Pancreas (tissue), 10 donors: ENCODE data around the gene CACNB3. TPM values are rescaled to one million over a fixed set of nuclear protein-coding genes. Genes with fewer than 3 reads are reported as not detected.

ENCODE experiments used
- ATAC-seq, 4 donors: fragments of 200-7000 bp; cut with Tn5 transposase; one replicate each; pipeline versions ENCODE4 v1.8.0 to v1.9.1; 2020; ENCODE audit warnings: mild to moderate bottlenecking in 4 of 4, moderate library complexity in 4 of 4
- DNase-seq, 6 donors: peaks; one replicate each; pipeline ENCODE4 v3.0.0-alpha.2; 2020
- FAIRE-seq: peaks from 2 replicates; lab custom pipeline; 2012; peaks lifted over from hg19 to GRCh38; lab: Jason Lieb, UNC
- H3K27ac ChIP-seq, 4 donors: fragments of 200-600 bp; sonication (generic); 1 replicate in 3 of 4; 2 replicates in 1 of 4; pipeline versions ENCODE4 v1.5.0 to v1.8.0; 2020
- H3K27me3 ChIP-seq, 4 donors: fragments of 200-600 bp; one replicate each; pipeline ENCODE4 v1.8.0; 2021
- H3K36me3 ChIP-seq, 3 donors: fragments of 200-600 bp; sonication (generic) in 1 of 3; one replicate each; pipeline versions ENCODE4 v1.5.0 to v1.8.0; 2020 to 2021
- H3K4me1 ChIP-seq, 3 donors: fragments of 200-600 bp; one replicate each; pipeline ENCODE4 v1.8.0; 2021
- H3K4me3 ChIP-seq, 4 donors: fragments of 200-600 bp; sonication (generic) in 2 of 4; one replicate each; pipeline versions ENCODE4 v1.5.0 to v1.8.0; 2020 to 2021
- H3K9me3 ChIP-seq, 4 donors: fragments of 200-600 bp; one replicate each; pipeline ENCODE4 v1.8.0; 2021
- CTCF ChIP-seq, 4 donors: fragments of 200-600 bp; sonication (generic) in 3 of 4; IDR thresholded peaks; one replicate each; pipeline versions ENCODE4 v1.5.0 to v1.8.0; 2021; ENCODE audit warnings: antibody characterized with exemption in 4 of 4
- WGBS, 2 donors: extraction: QIAGEN DNeasy Blood & Tissue Kit; methylation state at CpG; one replicate each; pipeline ENCODE4 v1.1.7; 2013; 5-methylcytosine and 5-hydroxymethylcytosine counted together
- intact Hi-C, 3 donors: fragments of 100-400 bp; cut with DNase I; formaldehyde crosslinking; loops; one replicate each; pipeline versions ENCODE4 v1.11.1 to v1.14.2; 2022
- polyA plus RNA-seq, 2 donors: library from polyadenylated mRNA; stranded (reverse); fragments of 200-250 nt; gene quantifications; one replicate each; pipeline ENCODE4 v1.2.3, GENCODE V29; 2013
- total RNA-seq, 6 donors: library from RNA; stranded (reverse); fragmentation: NEBNext Ultra II Directional in 4 of 6; extraction: Animal tissue kit (Norgen Biotek cat#: 25700) in 4 of 6; gene quantifications; one replicate each; pipeline versions ENCODE4 v1.2.1 to v1.2.4, GENCODE V29; 2021 to 2023
- donor health status: healthy with polysubstance abuse.
- donor health status: DM: no; HTN: no; CAD: no; lungs with moderate emphysema.
- donor health status: DM: no; HTN: no; CAD: no.
- donor health status: control.
- donor health status: control.
- donor health status: Bipolar disorder and iron deficiency.
- donor health status: DM: yes; HTN: yes; CAD: no.
- donor health status: DM: no; HTN: no; CAD: no.
- donor health status: DM: no; HTN: no; CAD: no.
- donor health status: DM: yes; HTN: yes; CAD: no.

The CACNB3 gene
- total RNA-seq (10 to 100 TPM in 1 of 6 donors, 1 to 10 TPM in 5; 1.3 to 16.3 (median 4.3) TPM), polyA plus RNA-seq (1 to 10 TPM; 6.5 to 8.9 TPM)

- no peaks in the 10 kb centered on the region for H3K27me3 ChIP-seq
- no peaks in the 10 kb centered on the region for H3K9me3 ChIP-seq
- no peak for TF ChIP-seq CTCF (IDR thresholded peaks at IDR 0.05)
- peak within 1 kb of the TSS; percentile 40 to 72 (median 56) for H3K4me3 ChIP-seq
- ATAC-seq (peak; percentile 12 to 35 (median 30)), DNase-seq (peak; percentile 48 to 85 (median 73)), FAIRE-seq (no peak)
- no peaks in the 10 kb centered on the region for H3K36me3 ChIP-seq
- intact Hi-C loops = no loop called here
- H3K27ac ChIP-seq = no peak within 1 kb of the TSS
- WGBS, 2 donors = 1% methylated on average over 61 to 79 of the region's 79 CpGs
- peaks cover 0 to 8% (median 8%) of the 10 kb centered on the region in 3 donors for H3K4me1 ChIP-seq
These were observed at the start of gene CACNB3 for GRCh38 chr12:48817873-48818830. CACNB3 (plus strand) TSS chr12:48818496; CDS start chr12:48818930, 434 bp downstream.

DNA sequence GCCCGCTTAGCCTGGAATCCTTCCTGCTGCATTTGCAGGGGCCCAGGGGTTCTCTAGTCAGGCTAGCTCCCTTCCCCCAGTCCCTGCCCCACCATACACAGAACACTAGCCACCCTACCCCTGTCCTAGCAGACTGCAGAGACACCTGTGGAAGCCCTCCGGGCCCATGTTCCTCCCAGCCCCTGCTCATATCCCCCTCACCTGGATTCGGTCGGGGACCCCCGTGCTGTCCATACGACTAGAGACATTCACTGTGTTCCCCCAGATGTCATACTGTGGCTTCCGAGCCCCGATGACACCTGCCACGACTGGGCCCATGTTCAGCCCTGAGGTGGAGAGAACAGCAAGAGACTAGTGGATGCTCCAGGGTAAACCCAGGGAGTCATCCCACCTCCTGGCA is 49.6 kb upstream of the CACNB3 start:
- Histone ChIP-seq H3K4me1 (no peaks in the 10 kb centered on the region), H3K4me3 (no peak overlapping the region), H3K27ac (no peak overlapping the region), H3K9me3 (no peaks in the 10 kb centered on the region), H3K27me3 (no peaks in the 10 kb centered on the region), H3K36me3 (peaks cover 6 to 34% (median 15%) of the 10 kb centered on the region in 3 donors)
- TF ChIP-seq CTCF (IDR thresholded peaks at IDR 0.05) = no peak
- WGBS, 2 donors = 94 to 96% methylated on average over 9 of the region's 9 CpGs
- ATAC-seq (no peak), FAIRE-seq (no peak), DNase-seq (no peak)
- intact Hi-C loops = no loop called here

- ATAC-seq (no peak), FAIRE-seq (no peak), DNase-seq (no peak)
- intact Hi-C loops = no loop called here
- no peak overlapping the region for H3K27ac ChIP-seq
- no peaks in the 10 kb centered on the region for H3K4me1 ChIP-seq
- no peaks in the 10 kb centered on the region for H3K27me3 ChIP-seq
- TF ChIP-seq CTCF (IDR thresholded peaks at IDR 0.05) = no peak
- no peak overlapping the region for H3K4me3 ChIP-seq
- 91 to 95% methylated on average over 10 of the region's 10 CpGs for WGBS, 2 donors
- H3K9me3 ChIP-seq = no peaks in the 10 kb centered on the region
- peaks cover 6 to 44% (median 15%) of the 10 kb centered on the region in 3 donors for H3K36me3 ChIP-seq
These were observed 47.5 kb upstream of the CACNB3 start for GRCh38 chr12:48770756-48771155.

- no peak for ATAC-seq
- no peaks in the 10 kb centered on the region for H3K9me3 ChIP-seq
- 94 to 95% methylated on average over 12 to 13 of the region's 13 CpGs for WGBS, 2 donors
- intact Hi-C loops = no loop called here
- no peak for FAIRE-seq
- H3K4me3 ChIP-seq = no peak overlapping the region
- H3K27ac ChIP-seq = no peak overlapping the region
- peaks cover 6 to 48% (median 15%) of the 10 kb centered on the region in 3 donors for H3K36me3 ChIP-seq
- DNase-seq = no peak
- H3K27me3 ChIP-seq = no peaks in the 10 kb centered on the region
- TF ChIP-seq CTCF (IDR thresholded peaks at IDR 0.05) = no peak
- no peaks in the 10 kb centered on the region for H3K4me1 ChIP-seq
These were observed 46.6 kb upstream of the CACNB3 start for GRCh38 chr12:48771588-48772112.
